H1 (cell line): Measurements from ENCODE around the gene ITPR1. TPM values are rescaled to one million over a fixed set of nuclear protein-coding genes. Genes with fewer than 3 reads are reported as not detected.

Experiments
- CTCF ChIA-PET: fragments of 300-600 bp; sonication (Branson Sonifier 250); formaldehyde crosslinking; loops from one replicate; lab custom pipeline; 2021; ENCODE audit not compliant: partially characterized antibody; lab: Charles Lee
- POLR2A ChIA-PET: fragments of 300-600 bp; sonication (Branson Sonifier 250); formaldehyde crosslinking; loops from one replicate; lab custom pipeline; 2021; ENCODE audit warnings: inconsistent platforms; ENCODE audit not compliant: partially characterized antibody; lab: Charles Lee
- DNase-seq, 2 experiments: peaks; one replicate each; pipeline versions ENCODE4 v3.0.0 to v3.0.0-alpha.2; 2010 to 2022; ENCODE audit warnings: low spot score in 2 of 2, low read depth in 1 of 2, mixed read lengths in 1 of 2
- FAIRE-seq: peaks from 2 replicates; lab custom pipeline; 2011; peaks lifted over from hg19 to GRCh38; lab: Jason Lieb, UNC
- H2AFZ ChIP-seq: 2 replicates; pipeline ENCODE4 v1.8.1; 2012; ENCODE audit warnings: low read length, inconsistent platforms
- H2AK5ac ChIP-seq: 2 replicates; pipeline ENCODE4 v1.6.1; 2013; ENCODE audit warnings: low read depth, low read length
- H2BK120ac ChIP-seq: replicated peaks from 2 replicates; pipeline ENCODE3; 2013; ENCODE audit warnings: low read depth, low read length, inconsistent platforms
- H2BK12ac ChIP-seq: 2 replicates; pipeline ENCODE4 v1.6.1; 2013; ENCODE audit warnings: low read depth, low read length
- H2BK15ac ChIP-seq: 2 replicates; pipeline ENCODE4 v1.6.1; 2013; ENCODE audit warnings: low read length
- H2BK20ac ChIP-seq: 2 replicates; pipeline ENCODE4 v1.6.1; 2013; ENCODE audit warnings: low read length
- H2BK5ac ChIP-seq: 2 replicates; pipeline ENCODE4 v1.6.1; 2013; ENCODE audit warnings: low read depth, low read length
- H3K14ac ChIP-seq: 2 replicates; pipeline ENCODE4 v1.6.1; 2013; ENCODE audit warnings: inconsistent platforms; ENCODE audit not compliant: insufficient read length
- H3K18ac ChIP-seq: 2 replicates; pipeline ENCODE4 v1.6.1; 2013; ENCODE audit warnings: low read length; ENCODE audit errors: extremely low read depth
- H3K23ac ChIP-seq: 2 replicates; pipeline ENCODE4 v1.6.1; 2013; ENCODE audit warnings: inconsistent platforms; ENCODE audit not compliant: insufficient read length
- H3K23me2 ChIP-seq: 2 replicates; pipeline ENCODE4 v1.6.1; 2013; ENCODE audit warnings: low read depth, low read length
- H3K27ac ChIP-seq: 2 replicates; pipeline ENCODE4 v1.6.1; 2011; ENCODE audit warnings: low read depth, low read length, inconsistent platforms
- H3K27me3 ChIP-seq, 4 experiments: replicated peaks in 1 of 4; 1 replicate in 1 of 4; 2 replicates in 3 of 4; pipeline versions ENCODE4 v1.6.1 to v1.8.1; 2011 to 2013; ENCODE audit warnings: low read length in 3 of 4, mild to moderate bottlenecking in 3 of 4, inconsistent platforms in 2 of 4, mixed read lengths in 2 of 4, moderate library complexity in 1 of 4; ENCODE audit not compliant: control insufficient read depth in 3 of 4, insufficient read depth in 3 of 4; ENCODE audit errors: extremely low read depth in 1 of 4
- H3K36me3 ChIP-seq, 4 experiments: 2 replicates each; pipeline versions ENCODE4 v1.6.1 to v1.8.1; 2011 to 2013; ENCODE audit warnings: mild to moderate bottlenecking in 4 of 4, low read length in 3 of 4, moderate library complexity in 2 of 4, control low read depth in 1 of 4, inconsistent platforms in 1 of 4; ENCODE audit not compliant: insufficient read depth in 4 of 4, control insufficient read depth in 2 of 4
- H3K4ac ChIP-seq: replicated peaks from 2 replicates; pipeline ENCODE3; 2013; ENCODE audit warnings: low read length, low read depth, mixed read lengths, inconsistent platforms; ENCODE audit not compliant: insufficient read length
- H3K4me1 ChIP-seq, 4 experiments: replicated peaks in 1 of 4; 1 replicate in 1 of 4; 2 replicates in 3 of 4; pipeline versions ENCODE4 v1.6.1 to v1.8.1; 2011 to 2013; ENCODE audit warnings: low read length in 3 of 4, inconsistent platforms in 2 of 4, mixed read lengths in 1 of 4; ENCODE audit not compliant: insufficient read depth in 4 of 4, control insufficient read depth in 3 of 4
- H3K4me2 ChIP-seq, 2 experiments: 2 replicates each; pipeline versions ENCODE4 v1.6.1 to v1.8.1; 2011 to 2013; ENCODE audit warnings: low read depth in 2 of 2, low read length in 2 of 2, control low read depth in 1 of 2, inconsistent platforms in 1 of 2, mild to moderate bottlenecking in 1 of 2; ENCODE audit not compliant: insufficient read depth in 1 of 2
- H3K4me3 ChIP-seq, 4 experiments: fragments of 200-600, 300-600 bp in 1 of 4; sonication (generic), shearing (Covaris generic), sonication (Bioruptor Twin) in 1 of 4; 2 replicates each; pipeline versions ENCODE4 v1.5.1 to v1.8.1; 2011 to 2016; ENCODE audit warnings: low read length in 4 of 4, low read depth in 3 of 4, control low read depth in 2 of 4, inconsistent platforms in 2 of 4, mild to moderate bottlenecking in 2 of 4, mixed read lengths in 1 of 4, moderate library complexity in 1 of 4; ENCODE audit not compliant: insufficient read depth in 2 of 4; ENCODE audit errors: extremely low read depth in 1 of 4
- H3K56ac ChIP-seq: replicated peaks from 2 replicates; pipeline ENCODE3; 2013; ENCODE audit warnings: low read depth, mild to moderate bottlenecking, mixed read lengths, low read length, inconsistent platforms; ENCODE audit not compliant: insufficient read length
- H3K79me1 ChIP-seq: 2 replicates; pipeline ENCODE4 v1.6.1; 2013; ENCODE audit warnings: low read depth, low read length, control low read depth
- H3K79me2 ChIP-seq, 2 experiments: 2 replicates each; pipeline versions ENCODE4 v1.6.1 to v1.8.1; 2012 to 2013; ENCODE audit warnings: low read length in 2 of 2, mild to moderate bottlenecking in 2 of 2, inconsistent platforms in 1 of 2; ENCODE audit not compliant: insufficient read depth in 2 of 2, control insufficient read depth in 1 of 2
- H3K9ac ChIP-seq, 4 experiments: replicated peaks in 1 of 4; 1 replicate in 1 of 4; 2 replicates in 3 of 4; pipeline versions ENCODE4 v1.6.1 to v1.8.1; 2011 to 2013; ENCODE audit warnings: low read depth in 3 of 4, low read length in 3 of 4, control low read depth in 2 of 4, mild to moderate bottlenecking in 2 of 4, moderate library complexity in 2 of 4, inconsistent platforms in 1 of 4; ENCODE audit errors: extremely low read depth in 1 of 4
- H3K9me3 ChIP-seq, 2 experiments: 2 replicates each; pipeline versions ENCODE4 v1.6.1 to v1.8.1; 2012 to 2013; ENCODE audit warnings: mild to moderate bottlenecking in 2 of 2, moderate library complexity in 2 of 2, control low read depth in 1 of 2, inconsistent platforms in 1 of 2, low read depth in 1 of 2, low read length in 1 of 2, mixed read lengths in 1 of 2; ENCODE audit not compliant: insufficient read depth in 2 of 2
- H4K20me1 ChIP-seq, 2 experiments: replicated peaks in 1 of 2; 2 replicates each; pipeline versions ENCODE3 to v1.8.1; 2011 to 2013; ENCODE audit warnings: inconsistent platforms in 2 of 2, low read length in 2 of 2, mild to moderate bottlenecking in 1 of 2; ENCODE audit not compliant: insufficient read depth in 2 of 2, control insufficient read depth in 1 of 2
- H4K5ac ChIP-seq: 2 replicates; pipeline ENCODE4 v1.6.1; 2013; ENCODE audit warnings: low read length, low read depth, mixed read lengths, inconsistent platforms; ENCODE audit not compliant: insufficient read length
- H4K8ac ChIP-seq: 2 replicates; pipeline ENCODE4 v1.8.0; 2013; ENCODE audit warnings: mild to moderate bottlenecking, moderate library complexity, low read length, inconsistent platforms; ENCODE audit not compliant: insufficient read depth; ENCODE audit errors: extremely low read depth
- H4K91ac ChIP-seq: replicated peaks from 2 replicates; pipeline ENCODE3; 2013; ENCODE audit warnings: low read length, mixed read lengths, inconsistent platforms; ENCODE audit not compliant: insufficient read length
- BACH1 ChIP-seq: IDR thresholded peaks from 2 replicates; pipeline ENCODE4 v1.6.1; 2012; ENCODE audit warnings: low read length, improper control_type of control experiment
- BCL11A ChIP-seq, 2 experiments: IDR thresholded peaks; one replicate each; pipeline ENCODE4 v1.6.1; 2011; ENCODE audit warnings: low read depth in 2 of 2, low read length in 2 of 2, mild to moderate bottlenecking in 2 of 2
- CHD1 ChIP-seq: IDR thresholded peaks from 2 replicates; pipeline ENCODE4 v1.6.1; 2012; ENCODE audit warnings: low read depth, low read length, improper control_type of control experiment
- GABPA ChIP-seq: IDR thresholded peaks from 2 replicates; pipeline ENCODE4 v1.6.1; 2011; ENCODE audit warnings: mild to moderate bottlenecking, low read length, moderate library complexity, borderline replicate concordance; ENCODE audit not compliant: insufficient read depth
- JUND ChIP-seq: IDR thresholded peaks from 2 replicates; pipeline ENCODE4 v1.6.1; 2011; ENCODE audit warnings: mild to moderate bottlenecking, improper control_type of control experiment, low read length
- MAFK ChIP-seq: IDR thresholded peaks from 2 replicates; pipeline ENCODE4 v1.6.1; 2012; ENCODE audit warnings: low read depth, mild to moderate bottlenecking, improper control_type of control experiment, low read length
- POU5F1 ChIP-seq: IDR thresholded peaks from 2 replicates; pipeline ENCODE4 v1.6.1; 2011; ENCODE audit warnings: low read depth, mild to moderate bottlenecking, low read length, moderate library complexity
- RAD21 ChIP-seq, 2 experiments: IDR thresholded peaks in 1 of 2; conservative IDR thresholded peaks in 1 of 2; 2 replicates each; pipeline ENCODE4 v1.6.1; 2011; ENCODE audit warnings: low read depth in 2 of 2, low read length in 2 of 2, improper control_type of control experiment in 1 of 2, inconsistent platforms in 1 of 2, mild to moderate bottlenecking in 1 of 2, moderate library complexity in 1 of 2
- SIRT6 ChIP-seq: IDR thresholded peaks from one replicate; pipeline ENCODE4 v1.7.1; 2012; ENCODE audit warnings: low read length, inconsistent platforms
- TAF1 ChIP-seq: IDR thresholded peaks from 2 replicates; pipeline ENCODE4 v1.6.1; 2011; ENCODE audit warnings: mild to moderate bottlenecking, low read depth, low read length
- TAF7 ChIP-seq: optimal IDR thresholded peaks from 2 replicates; pipeline ENCODE3; 2011; ENCODE audit warnings: low read depth, mild to moderate bottlenecking, inconsistent platforms, low read length, moderate library complexity, borderline replicate concordance
- TCF12 ChIP-seq: IDR thresholded peaks from 2 replicates; pipeline ENCODE4 v1.6.1; 2011; ENCODE audit warnings: low read depth, mild to moderate bottlenecking, low read length
- WGBS, 2 experiments: shearing (Covaris generic) in 1 of 2; methylation state at CpG; one replicate each; pipeline versions ENCODE4 v1.1.6 to v1.1.7; 2013 to 2015; ENCODE audit warnings: low lambda C conversion rate in 2 of 2, mixed read lengths in 2 of 2, inconsistent platforms in 1 of 2, low coverage in 1 of 2, missing lambda C conversion rate in 1 of 2; ENCODE audit not compliant: insufficient replicate concordance in 2 of 2, insufficient coverage in 1 of 2, insufficient read length in 1 of 2; ENCODE audit errors: extremely low coverage in 1 of 2, missing lambda C conversion rate in 1 of 2; 5-methylcytosine and 5-hydroxymethylcytosine counted together
- polyA plus RNA-seq, 7 experiments: library from polyadenylated mRNA; depleted of rRNA in 3 of 7; stranded (reverse) in 5 of 7; unstranded in 2 of 7; fragments of >200 nt in 5 of 7; fragments of 200-250 nt in 2 of 7; gene quantifications; 1 replicate in 5 of 7; 2 replicates in 1 of 7; 4 replicates in 1 of 7; pipeline versions ENCODE4 v1.2.1 to v1.2.3, GENCODE V29; 2011 to 2013; ENCODE audit warnings: missing spikeins in 2 of 7, mixed read lengths in 2 of 7
- total RNA-seq: library from RNA; stranded (reverse); fragmentation: NEBNext Ultra II Directional; extraction: Animal tissue kit (Norgen Biotek cat#: 25700); gene quantifications from 2 replicates; pipeline ENCODE4 v1.2.1, GENCODE V29; 2021
- TF ChIP-seq, protein P1 (sequence below): IDR thresholded peaks from 2 replicates; pipeline ENCODE4 v1.6.1; 2012; ENCODE audit warnings: inconsistent platforms

ITPR1 gene
- total and polyA plus RNA-seq, 2 of the 8 experiments (the other 6 are each of a cell fraction or from before 2014, with no cell fraction given): 2.5 to 16.3 TPM

DNA sequence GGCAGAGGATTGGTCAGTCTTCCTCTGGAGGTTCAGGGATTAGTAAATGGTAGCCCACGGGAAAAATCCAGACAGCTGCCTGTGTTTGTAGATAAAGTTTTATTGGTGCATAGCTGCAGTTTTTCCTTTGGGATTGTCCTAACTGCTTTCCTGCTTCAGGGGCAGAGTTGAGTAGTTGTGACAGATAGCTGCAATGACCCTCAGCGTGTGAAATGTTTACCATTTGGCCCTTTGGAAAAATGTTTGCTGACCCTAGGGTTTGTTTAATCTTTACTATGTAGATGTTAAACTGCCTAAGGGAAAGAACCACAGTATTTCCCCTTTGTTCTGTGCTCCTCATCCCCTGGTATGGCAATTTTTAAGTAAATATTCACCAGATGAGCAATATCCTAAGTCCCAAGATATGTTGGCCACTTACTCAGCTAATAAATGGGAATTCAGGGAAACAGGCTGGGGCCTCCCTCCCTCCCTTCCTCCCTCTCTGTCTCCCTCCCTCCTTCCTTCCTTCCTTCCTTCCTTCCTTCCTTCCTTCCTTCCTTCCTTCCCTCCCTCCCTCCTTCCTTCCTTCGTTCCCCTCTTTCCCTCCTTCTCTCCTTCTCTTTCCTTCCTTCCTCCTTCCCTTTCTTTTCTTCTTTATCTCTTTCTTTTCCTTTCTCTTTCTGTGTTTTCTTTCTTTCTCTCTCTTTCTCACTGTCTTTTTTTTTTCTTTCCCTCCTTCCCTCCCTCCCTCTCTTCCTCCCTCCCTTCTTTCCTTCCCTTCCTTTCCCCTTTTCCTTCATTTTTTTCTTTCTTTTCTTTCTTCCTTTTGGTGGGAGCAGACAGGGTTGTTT lies 251.5 kb downstream of the ITPR1 start:
- H4K20me1 ChIP-seq: no peaks in the 10 kb centered on the region
- H3K23ac ChIP-seq: no peak overlapping the region
- no peak overlapping the region for H2BK120ac ChIP-seq
- no peaks in the 10 kb centered on the region for H3K36me3 ChIP-seq
- H3K4ac ChIP-seq: no peak overlapping the region
- H3K27ac ChIP-seq: no peak overlapping the region; the same call in 1 of the 2 replicates
- H3K14ac ChIP-seq: no peak overlapping the region
- no peak overlapping the region for H4K91ac ChIP-seq
- H3K9ac ChIP-seq: no peak overlapping the region
- H3K56ac ChIP-seq: no peak overlapping the region
- H3K4me2 ChIP-seq: no peak overlapping the region
- 71% methylated on average over 3 of the region's 3 CpGs; no CpG with 5 or more reads in 1 of the 2 experiments for WGBS, 2 experiments
- H2BK20ac ChIP-seq: no peak overlapping the region
- ChIA-PET CTCF (interaction anchor here (0.5 kb wide), 1 partner anchor 315 kb away, joined by 6 read pairs; no protein-coding TSS in a partner anchor), POLR2A (no interaction called here)
- FAIRE-seq: no peak
- no peak overlapping the region for H4K8ac ChIP-seq
- H4K5ac ChIP-seq: no peak overlapping the region
- no peak overlapping the region for H2BK12ac ChIP-seq
- no peak overlapping the region for H3K4me3 ChIP-seq
- H2BK5ac ChIP-seq: no peak overlapping the region
- DNase-seq: no peak
- no peaks in the 10 kb centered on the region for H3K23me2 ChIP-seq
- H3K4me1 ChIP-seq: no peaks in the 10 kb centered on the region; a peak in 1 of 7 replicates
- no peak overlapping the region for H2AK5ac ChIP-seq
- H3K79me1 ChIP-seq: no peaks in the 10 kb centered on the region
- no peak overlapping the region for H2AFZ ChIP-seq
- H3K18ac ChIP-seq: no peak overlapping the region
- H2BK15ac ChIP-seq: no peak overlapping the region
- H3K27me3 ChIP-seq: no peaks in the 10 kb centered on the region
- H3K79me2 ChIP-seq: no peaks in the 10 kb centered on the region
- H3K9me3 ChIP-seq: no peaks in the 10 kb centered on the region
- TF ChIP-seq GABPA (no peak), BCL11A (IDR thresholded peaks at IDR 0.05; ENCODE audit: low read depth in 2 of 2, low read length in 2 of 2) (no peak), POU5F1 (no peak), SIRT6 (no peak), RAD21 (IDR thresholded peaks at IDR 0.05 in 1 of 2, conservative IDR thresholded peaks at IDR 0.05 in 1 of 2; ENCODE audit: low read depth in 2 of 2, low read length in 2 of 2) (no peak), BACH1 (no peak), CHD1 (no peak), TAF1 (no peak), JUND (no peak), MAFK (no peak), TAF7 (no peak), TCF12 (no peak)
- TF ChIP-seq, protein P1, sequence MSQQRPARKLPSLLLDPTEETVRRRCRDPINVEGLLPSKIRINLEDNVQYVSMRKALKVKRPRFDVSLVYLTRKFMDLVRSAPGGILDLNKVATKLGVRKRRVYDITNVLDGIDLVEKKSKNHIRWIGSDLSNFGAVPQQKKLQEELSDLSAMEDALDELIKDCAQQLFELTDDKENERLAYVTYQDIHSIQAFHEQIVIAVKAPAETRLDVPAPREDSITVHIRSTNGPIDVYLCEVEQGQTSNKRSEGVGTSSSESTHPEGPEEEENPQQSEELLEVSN: no peak
